IgD-negative memory B cell (primary cell): ENCODE measurements around the gene ANKRD13A. TPM values are rescaled to one million over a fixed set of nuclear protein-coding genes. Genes with fewer than 3 reads are reported as not detected.
"Not testable (repeated sequence)": the region's sequence is repeated elsewhere in the genome, so short reads cannot be mapped to it uniquely, and the experiment has no call there.

Source experiments
- H3K27ac Mint-ChIP-seq, 3 donors: one replicate each; pipeline ENCODE4 v1.8.0; 2020 to 2022; ENCODE audit warnings: mild to moderate bottlenecking in 3 of 3, mixed read lengths in 3 of 3, moderate library complexity in 1 of 3
- H3K27me3 Mint-ChIP-seq: one replicate; pipeline ENCODE4 v1.8.0; 2021; ENCODE audit warnings: mixed read lengths
- H3K36me3 Mint-ChIP-seq: one replicate; pipeline ENCODE4 v1.8.0; 2020; ENCODE audit warnings: mild to moderate bottlenecking, mixed read lengths
- H3K4me1 Mint-ChIP-seq, 3 donors: one replicate each; pipeline ENCODE4 v1.8.0; 2020 to 2022; ENCODE audit warnings: mixed read lengths in 3 of 3, mild to moderate bottlenecking in 1 of 3
- H3K4me3 Mint-ChIP-seq, 4 donors: one replicate each; pipeline ENCODE4 v1.8.0; 2020 to 2022; ENCODE audit warnings: mild to moderate bottlenecking in 4 of 4, mixed read lengths in 4 of 4, moderate library complexity in 3 of 4
- H3K9me3 Mint-ChIP-seq, 3 donors: one replicate each; pipeline ENCODE4 v1.8.0; 2020 to 2021; ENCODE audit warnings: mixed read lengths in 3 of 3, mild to moderate bottlenecking in 1 of 3
- polyA plus RNA-seq: library from polyadenylated mRNA; unstranded; fragments of 300-500 nt; fragmentation: Illumina TruSeq; gene quantifications from one replicate; pipeline ENCODE4 v1.2.3, GENCODE V29; 2021

ANKRD13A gene
- polyA plus RNA-seq, 1 donor from 2014 or later: 156 TPM

DNA sequence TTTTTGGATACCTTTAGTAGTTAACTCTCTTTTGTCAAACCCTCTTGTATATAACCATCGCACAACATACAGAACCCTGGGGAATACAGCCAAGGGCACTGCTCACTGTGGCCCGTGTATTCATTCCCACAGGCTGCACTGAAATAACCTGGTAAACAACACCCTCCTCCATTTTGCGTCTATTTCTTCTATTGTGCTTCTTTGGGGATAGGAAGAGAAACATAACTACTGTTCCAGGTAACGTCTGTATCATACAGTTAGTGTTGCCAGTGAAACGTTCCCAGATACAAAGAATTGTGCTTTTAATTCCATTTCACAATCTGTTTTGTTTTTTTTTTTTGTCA, 39.5 kb downstream of the ANKRD13A start:
- H3K27ac Mint-ChIP-seq: peak overlapping the region; percentile 36 to 87 (median 80)
- peaks cover 23 to 30% (median 24%) of the 10 kb centered on the region in 3 donors for H3K4me1 Mint-ChIP-seq
- H3K9me3 Mint-ChIP-seq: no peaks in the 10 kb centered on the region
- H3K27me3 Mint-ChIP-seq: no peaks in the 10 kb centered on the region
- peaks cover 4% of the 10 kb centered on the region for H3K36me3 Mint-ChIP-seq
- no peak overlapping the region for H3K4me3 Mint-ChIP-seq

DNA sequence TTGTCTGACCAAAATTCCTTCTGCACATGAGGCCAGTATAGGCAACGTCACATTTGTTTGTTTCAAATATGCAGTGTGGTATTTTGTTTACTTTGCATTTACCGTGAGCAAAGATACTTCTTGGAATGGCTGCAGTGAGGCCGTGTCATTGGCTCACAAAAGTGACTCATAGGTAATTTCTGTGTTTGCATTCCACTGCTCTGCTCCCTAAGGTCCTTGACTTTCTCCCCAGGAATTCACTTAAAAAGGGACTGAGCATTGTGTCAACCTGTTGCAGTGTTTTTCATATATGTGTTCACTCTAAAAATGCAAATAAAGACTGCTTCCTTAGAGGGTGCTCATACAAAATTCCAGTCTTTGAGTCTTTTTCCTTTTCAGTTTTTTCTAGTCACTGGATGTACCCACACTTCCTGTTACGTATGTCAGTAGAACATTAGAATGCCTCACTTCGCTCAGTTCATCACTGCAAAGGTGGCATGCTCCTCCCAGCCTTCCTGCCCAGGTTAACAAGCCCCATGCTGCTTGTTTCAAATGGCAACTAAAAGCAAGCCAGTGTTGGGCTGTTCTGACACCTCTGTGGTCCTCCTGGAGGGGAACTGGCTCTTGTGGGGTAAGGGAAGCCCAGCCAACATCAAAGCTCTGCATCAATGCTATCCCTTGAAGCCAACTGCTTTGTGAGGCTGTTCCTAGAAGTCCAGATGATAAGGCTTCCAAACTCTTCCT, 40.0 kb downstream of the ANKRD13A start:
- Mint-ChIP-seq H3K27ac (peak overlapping the region; percentile 36 to 87 (median 80)), H3K27me3 (no peaks in the 10 kb centered on the region), H3K4me3 (peak overlapping the region in 1 of 4 donors; percentile 16), H3K4me1 (peaks cover 24 to 30% (median 25%) of the 10 kb centered on the region in 3 donors), H3K9me3 (no peaks in the 10 kb centered on the region), H3K36me3 (peaks cover 4% of the 10 kb centered on the region)

DNA sequence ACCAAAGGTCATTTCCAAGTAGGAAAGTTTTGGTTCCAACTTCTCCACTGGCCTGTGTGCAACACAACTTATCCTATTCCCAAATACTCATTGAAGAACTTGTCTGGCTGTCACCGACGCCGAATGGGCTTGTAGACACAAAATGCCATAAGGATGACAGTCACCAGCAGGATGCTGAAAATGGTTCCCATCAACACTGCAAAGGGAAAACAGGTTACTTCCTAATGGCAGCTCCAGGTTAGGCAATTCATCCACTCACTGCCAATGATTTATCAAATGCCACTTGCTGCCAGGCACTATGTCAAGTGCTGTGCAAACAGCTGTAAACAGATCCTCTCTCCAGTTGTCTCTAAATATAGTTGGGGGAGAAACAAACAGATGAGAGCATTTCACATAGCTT, 43.0 kb downstream of the ANKRD13A start:
- peak overlapping the region; percentile 53 to 79 (median 73) for H3K27ac Mint-ChIP-seq
- peak overlapping the region in 1 of 4 donors; percentile 26 for H3K4me3 Mint-ChIP-seq
- H3K9me3 Mint-ChIP-seq: no peaks in the 10 kb centered on the region
- no peaks in the 10 kb centered on the region for H3K27me3 Mint-ChIP-seq
- peaks cover 4% of the 10 kb centered on the region for H3K36me3 Mint-ChIP-seq
- H3K4me1 Mint-ChIP-seq: peaks cover 22 to 28% (median 25%) of the 10 kb centered on the region in 3 donors

GRCh38 chr12:110046451-110047187, 47.4 kb downstream of the ANKRD13A start:
- Mint-ChIP-seq H3K9me3 (no peaks in the 10 kb centered on the region), H3K27ac (no peak overlapping the region), H3K27me3 (no peaks in the 10 kb centered on the region), H3K4me3 (peak overlapping the region; percentile 4 to 91 (median 72)), H3K4me1 (peaks cover 28 to 41% (median 34%) of the 10 kb centered on the region in 3 donors), H3K36me3 (peaks cover 4% of the 10 kb centered on the region)

DNA sequence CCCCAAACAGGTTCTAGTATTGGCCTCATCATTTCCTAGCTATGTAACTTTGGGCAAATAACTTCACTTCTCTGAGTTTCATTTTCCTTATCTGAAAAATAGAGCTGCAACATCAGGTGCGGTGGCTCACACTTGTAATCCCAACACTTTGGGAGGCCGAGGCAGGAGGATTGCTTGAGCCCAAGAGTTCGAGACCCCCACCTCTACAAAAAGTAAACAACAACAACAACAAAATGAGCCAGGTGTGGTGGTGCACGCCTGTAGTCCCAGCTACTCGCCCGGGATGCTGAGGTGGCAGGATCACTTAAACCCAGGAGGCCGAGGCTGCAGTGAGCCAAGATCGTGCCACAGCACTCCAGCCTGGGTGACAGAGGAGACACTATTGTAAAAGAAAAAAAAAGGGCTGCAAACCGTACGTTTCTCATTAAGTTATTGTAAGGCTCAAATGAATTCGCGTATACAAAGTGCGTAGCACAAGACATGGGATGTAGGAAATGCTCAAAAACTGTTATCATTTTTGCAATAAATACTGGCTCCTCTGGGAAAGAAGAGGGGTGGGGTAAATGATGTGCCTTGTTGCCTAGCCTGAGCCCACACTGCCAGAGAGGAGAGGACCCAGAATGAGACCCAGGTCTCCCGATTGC, 48.2 kb downstream of the ANKRD13A start:
- H3K27ac Mint-ChIP-seq: peak overlapping the region in 2 of 3 donors; percentile 97 to 99
- H3K27me3 Mint-ChIP-seq: no peaks in the 10 kb centered on the region
- peaks cover 4% of the 10 kb centered on the region for H3K36me3 Mint-ChIP-seq
- peak overlapping the region; percentile 82 to 97 (median 92) for H3K4me3 Mint-ChIP-seq
- no peaks in the 10 kb centered on the region for H3K9me3 Mint-ChIP-seq
- H3K4me1 Mint-ChIP-seq: peaks cover 25 to 41% (median 34%) of the 10 kb centered on the region in 3 donors

DNA sequence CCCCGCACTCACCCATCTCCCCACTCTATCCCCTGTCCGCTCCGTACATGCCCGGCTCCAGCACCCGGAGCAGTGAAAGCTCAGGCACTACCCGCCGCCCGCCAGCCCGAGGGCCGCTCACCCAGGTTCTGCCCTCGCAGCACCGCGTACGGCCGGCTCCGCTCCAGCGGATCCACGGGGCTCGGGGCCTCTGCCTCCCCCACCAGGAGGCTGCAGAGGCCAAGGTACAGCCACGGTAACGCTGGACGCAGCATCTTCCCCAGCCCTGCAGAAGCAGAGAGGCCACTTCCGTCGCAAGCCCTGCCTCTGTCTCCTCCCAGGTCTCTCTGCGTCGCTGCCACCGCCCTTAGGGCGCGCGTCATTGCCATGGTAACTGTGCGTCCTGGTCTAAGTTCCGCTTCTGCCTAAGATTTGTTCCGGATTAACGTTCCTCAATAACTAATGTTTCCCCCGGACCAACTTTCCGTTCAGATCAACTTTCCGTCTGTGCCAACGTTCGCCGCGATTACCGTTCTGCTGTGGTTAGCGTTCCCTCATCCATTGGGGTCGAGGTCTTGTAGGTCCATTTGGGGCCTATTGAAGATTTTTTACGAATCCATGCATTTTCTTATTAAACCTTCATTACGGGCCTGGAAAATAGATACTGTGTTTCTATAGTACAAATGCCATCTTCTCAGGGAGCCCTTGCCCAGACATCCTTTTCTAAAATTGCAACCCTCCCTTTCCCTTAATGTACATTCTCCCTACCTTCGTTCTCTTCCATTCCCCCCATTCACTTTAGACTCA, 49.2 kb downstream of the ANKRD13A start, which contains the start of gene C12orf76:
TSS of gene C12orf76 (minus strand) at position 281 of the 786 bp plus-strand sequence. CDS start at position 254, 27 bp downstream.
- Mint-ChIP-seq H3K27ac (peak within 1 kb of the TSS; percentile 97 to 99 (median 99)), H3K27me3 (no peaks in the 10 kb centered on the region), H3K4me3 (peak within 1 kb of the TSS; percentile 82 to 97 (median 92)), H3K4me1 (peaks cover 17 to 36% (median 28%) of the 10 kb centered on the region in 3 donors), H3K9me3 (no peaks in the 10 kb centered on the region), H3K36me3 (peaks cover 2% of the 10 kb centered on the region)

DNA sequence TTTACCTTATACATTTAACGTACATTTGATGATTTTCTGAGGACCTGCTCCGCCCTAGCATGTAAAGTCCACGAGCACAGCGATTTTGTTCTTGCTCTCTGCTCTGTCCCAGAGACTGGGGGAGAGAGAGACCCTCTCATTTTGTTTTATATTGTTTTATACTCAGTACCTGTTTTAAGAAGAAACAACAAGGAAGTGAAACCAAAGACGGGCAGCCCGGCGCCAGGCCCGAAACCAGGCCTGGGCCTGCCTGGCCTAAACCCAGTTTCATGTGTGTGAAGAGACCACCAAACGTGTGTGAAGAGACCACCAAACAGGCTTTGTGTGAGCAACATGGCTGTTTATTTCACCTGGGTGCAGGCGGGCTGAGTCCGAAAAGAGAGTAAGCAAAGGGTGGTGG, 49.8 kb downstream of the ANKRD13A start:
- H3K4me3 Mint-ChIP-seq: peak overlapping the region; percentile 82 to 97 (median 92)
- H3K4me1 Mint-ChIP-seq: peaks cover 17 to 35% (median 28%) of the 10 kb centered on the region in 3 donors
- H3K9me3 Mint-ChIP-seq: not testable (repeated sequence)

GRCh38 chr12:110049666-110050065, 50.4 kb downstream of the ANKRD13A start:
- Mint-ChIP-seq H3K4me3 (peak overlapping the region; percentile 82 to 97 (median 92)), H3K27ac (peak overlapping the region; percentile 97 to 99 (median 99)), H3K4me1 (peaks cover 17 to 34% (median 28%) of the 10 kb centered on the region in 3 donors)
- H3K36me3 Mint-ChIP-seq, H3K9me3 Mint-ChIP-seq, H3K27me3 Mint-ChIP-seq: not testable (repeated sequence)

More for the DNA sequence above, 49.8 kb downstream of the ANKRD13A start:
- not testable (repeated sequence) for H3K27me3 Mint-ChIP-seq, H3K36me3 Mint-ChIP-seq
- H3K27ac Mint-ChIP-seq: peak overlapping the region; percentile 97 to 99 (median 99)

- H3K27me3 Mint-ChIP-seq: no peaks in the 10 kb centered on the region
- peak overlapping the region in 2 of 3 donors; percentile 27 to 90 for H3K27ac Mint-ChIP-seq
- no peaks in the 10 kb centered on the region for H3K9me3 Mint-ChIP-seq
- H3K4me3 Mint-ChIP-seq: peak overlapping the region; percentile 5 to 39 (median 34)
- no peaks in the 10 kb centered on the region for H3K36me3 Mint-ChIP-seq
- peaks cover 17 to 34% (median 28%) of the 10 kb centered on the region in 3 donors for H3K4me1 Mint-ChIP-seq
Observed at GRCh38 chr12:110050927-110051326, 51.7 kb downstream of the ANKRD13A start.

GRCh38 chr12:110055375-110056352, 56.4 kb downstream of the ANKRD13A start:
- H3K4me1 Mint-ChIP-seq, H3K27ac Mint-ChIP-seq, H3K4me3 Mint-ChIP-seq, H3K36me3 Mint-ChIP-seq, H3K9me3 Mint-ChIP-seq, H3K27me3 Mint-ChIP-seq: not testable (repeated sequence)

DNA sequence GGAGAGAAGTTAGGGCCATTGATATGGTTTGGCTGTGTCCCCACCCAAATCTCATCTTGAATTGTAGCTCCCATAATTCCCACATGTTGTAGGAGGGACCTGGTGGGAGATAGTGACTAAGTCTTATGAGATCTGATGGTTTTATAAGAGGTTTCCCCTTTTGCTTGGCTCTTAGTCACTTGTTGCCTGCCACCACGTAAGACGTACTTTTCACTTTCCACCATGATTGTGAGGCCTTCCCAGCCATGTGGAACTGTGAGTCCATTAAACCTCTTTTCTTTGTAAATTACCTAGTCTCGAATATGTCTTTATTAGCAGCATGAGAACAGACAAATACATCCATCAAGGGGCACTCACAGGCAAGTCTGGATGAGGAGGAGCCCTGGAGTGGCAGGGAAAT, 57.4 kb downstream of the ANKRD13A start:
- not testable (repeated sequence) for H3K36me3 Mint-ChIP-seq, H3K4me1 Mint-ChIP-seq, H3K27me3 Mint-ChIP-seq, H3K9me3 Mint-ChIP-seq, H3K27ac Mint-ChIP-seq, H3K4me3 Mint-ChIP-seq

DNA sequence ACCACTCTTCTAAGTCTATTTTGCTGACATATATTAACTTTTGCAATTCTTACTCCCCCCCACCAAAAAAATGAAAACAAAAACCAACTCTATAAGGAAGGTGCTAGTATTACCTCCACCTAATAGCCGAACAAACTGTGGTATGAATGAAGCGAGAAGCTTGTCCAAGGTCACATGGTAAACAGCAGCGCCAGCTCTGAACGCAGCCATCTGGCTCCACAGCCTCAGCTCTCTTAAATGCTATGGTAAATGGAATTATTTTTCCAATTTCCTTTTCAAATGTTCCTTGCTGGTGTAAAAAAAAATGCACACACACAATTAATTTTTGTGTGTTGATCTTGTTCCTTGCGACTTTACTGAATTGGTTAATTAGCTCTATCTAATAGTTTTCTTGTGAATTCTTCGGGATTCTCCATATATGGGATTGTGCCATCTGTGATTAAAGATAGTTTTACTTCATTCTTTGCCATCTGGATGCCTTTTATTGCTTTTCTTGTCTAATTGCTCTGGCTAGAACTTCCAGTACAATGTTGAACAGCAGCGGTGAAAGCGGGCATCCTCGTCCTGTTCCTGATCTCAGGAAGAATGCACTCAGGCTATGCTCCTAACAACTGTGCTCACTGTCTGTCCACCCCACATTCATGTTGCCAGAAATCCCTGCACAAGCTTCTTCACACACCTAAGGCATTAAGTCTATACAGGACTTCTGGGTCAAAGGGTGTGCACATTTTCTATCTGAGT, 59.8 kb downstream of the ANKRD13A start:
- peaks cover 0 to 1% (median 0%) of the 10 kb centered on the region in 3 donors for H3K4me1 Mint-ChIP-seq
- no peak overlapping the region for H3K4me3 Mint-ChIP-seq
- H3K9me3 Mint-ChIP-seq: no peaks in the 10 kb centered on the region
- H3K27ac Mint-ChIP-seq: no peak overlapping the region
- no peaks in the 10 kb centered on the region for H3K27me3 Mint-ChIP-seq
- no peaks in the 10 kb centered on the region for H3K36me3 Mint-ChIP-seq

GRCh38 chr12:110059651-110060000, 60.4 kb downstream of the ANKRD13A start:
- no peak overlapping the region for H3K4me3 Mint-ChIP-seq
- H3K27me3 Mint-ChIP-seq: no peaks in the 10 kb centered on the region
- peaks cover 0 to 1% (median 0%) of the 10 kb centered on the region in 3 donors for H3K4me1 Mint-ChIP-seq
- H3K9me3 Mint-ChIP-seq: no peaks in the 10 kb centered on the region
- H3K27ac Mint-ChIP-seq: no peak overlapping the region
- no peaks in the 10 kb centered on the region for H3K36me3 Mint-ChIP-seq
